ENCODE results near the gene PARD3. TPM values are rescaled to one million over a fixed set of nuclear protein-coding genes. Genes with fewer than 3 reads are reported as not detected.

Gene PARD3
- total and polyA plus RNA-seq, 8 donors = 25.6 to 54.5 (median 47.8) TPM

GRCh38 chr10:34384372-34384771 lies 430.7 kb downstream of the PARD3 start:
- Histone ChIP-seq H3K27ac (no peak overlapping the region), H3K27me3 (no peaks in the 10 kb centered on the region), H3K4me3 (no peak overlapping the region), H3K4me1 (no peaks in the 10 kb centered on the region), H3K36me3 (peaks cover 0 to 4% of the 10 kb centered on the region in 2 donors), H3K9me3 (no peaks in the 10 kb centered on the region)
- intact Hi-C loops (cut with DNase I) = no loop called here
- TF ChIP-seq, protein P1, sequence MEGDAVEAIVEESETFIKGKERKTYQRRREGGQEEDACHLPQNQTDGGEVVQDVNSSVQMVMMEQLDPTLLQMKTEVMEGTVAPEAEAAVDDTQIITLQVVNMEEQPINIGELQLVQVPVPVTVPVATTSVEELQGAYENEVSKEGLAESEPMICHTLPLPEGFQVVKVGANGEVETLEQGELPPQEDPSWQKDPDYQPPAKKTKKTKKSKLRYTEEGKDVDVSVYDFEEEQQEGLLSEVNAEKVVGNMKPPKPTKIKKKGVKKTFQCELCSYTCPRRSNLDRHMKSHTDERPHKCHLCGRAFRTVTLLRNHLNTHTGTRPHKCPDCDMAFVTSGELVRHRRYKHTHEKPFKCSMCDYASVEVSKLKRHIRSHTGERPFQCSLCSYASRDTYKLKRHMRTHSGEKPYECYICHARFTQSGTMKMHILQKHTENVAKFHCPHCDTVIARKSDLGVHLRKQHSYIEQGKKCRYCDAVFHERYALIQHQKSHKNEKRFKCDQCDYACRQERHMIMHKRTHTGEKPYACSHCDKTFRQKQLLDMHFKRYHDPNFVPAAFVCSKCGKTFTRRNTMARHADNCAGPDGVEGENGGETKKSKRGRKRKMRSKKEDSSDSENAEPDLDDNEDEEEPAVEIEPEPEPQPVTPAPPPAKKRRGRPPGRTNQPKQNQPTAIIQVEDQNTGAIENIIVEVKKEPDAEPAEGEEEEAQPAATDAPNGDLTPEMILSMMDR (IDR thresholded peaks at IDR 0.05) = no peak
- DNase-seq (no peak), ATAC-seq (no peak)

DNA sequence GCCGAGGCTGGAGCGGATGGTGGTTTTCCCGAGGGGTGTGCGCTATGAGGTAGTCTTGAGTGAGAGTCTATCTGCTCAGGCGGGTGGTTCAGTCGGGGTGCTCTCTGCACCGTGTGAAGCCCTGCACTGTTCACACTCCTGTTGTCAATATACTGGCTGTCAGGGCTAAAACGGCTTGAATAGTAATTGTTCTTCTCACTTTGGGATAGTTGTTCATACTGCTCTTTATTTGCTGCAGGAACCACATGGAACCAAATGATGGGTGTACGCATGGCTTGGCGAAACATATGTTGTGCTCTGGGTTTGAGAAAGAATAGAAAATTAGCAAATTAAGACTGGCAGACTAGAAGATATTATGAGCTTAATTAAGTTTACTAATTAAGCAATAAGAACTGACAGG lies 432.5 kb downstream of the PARD3 start:
- TF ChIP-seq, protein P1 (IDR thresholded peaks at IDR 0.05) = no peak
- Histone ChIP-seq H3K4me3 (no peak overlapping the region), H3K4me1 (no peaks in the 10 kb centered on the region), H3K27ac (no peak overlapping the region), H3K9me3 (no peaks in the 10 kb centered on the region), H3K36me3 (peaks cover 0 to 4% of the 10 kb centered on the region in 2 donors), H3K27me3 (no peaks in the 10 kb centered on the region)
- ATAC-seq (no peak), DNase-seq (no peak)
- intact Hi-C loops (cut with DNase I) = no loop called here

DNA sequence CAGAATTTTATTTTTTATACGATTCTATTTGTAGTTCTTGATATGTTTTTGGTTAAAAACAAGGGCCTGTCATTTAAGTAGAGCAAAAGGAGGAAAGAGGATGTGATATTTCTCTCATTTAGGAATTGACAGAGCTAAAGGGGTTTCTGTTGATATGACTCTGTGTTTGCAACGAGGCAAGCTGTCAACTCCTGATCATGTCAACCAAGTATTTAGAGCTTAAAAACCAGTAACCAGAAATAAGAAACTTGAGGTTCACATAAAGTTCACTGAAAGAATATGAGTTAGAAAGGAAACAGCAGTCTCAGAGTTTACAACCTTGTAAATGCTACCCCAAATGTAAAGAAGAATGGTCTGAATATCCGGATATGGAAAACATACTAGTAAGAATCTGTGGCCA lies 434.2 kb downstream of the PARD3 start:
- TF ChIP-seq, protein P1 (IDR thresholded peaks at IDR 0.05) = no peak
- DNase-seq (no peak), ATAC-seq (no peak)
- no peak overlapping the region for H3K27ac ChIP-seq
- no peaks in the 10 kb centered on the region for H3K9me3 ChIP-seq
- H3K27me3 ChIP-seq = no peaks in the 10 kb centered on the region
- peaks cover 0 to 4% of the 10 kb centered on the region in 2 donors for H3K36me3 ChIP-seq
- no peaks in the 10 kb centered on the region for H3K4me1 ChIP-seq
- intact Hi-C loops (cut with DNase I) = no loop called here
- H3K4me3 ChIP-seq = no peak overlapping the region

- intact Hi-C loops (cut with DNase I) = no loop called here
These were observed 436.8 kb downstream of the PARD3 start for GRCh38 chr10:34378297-34378696.

DNA sequence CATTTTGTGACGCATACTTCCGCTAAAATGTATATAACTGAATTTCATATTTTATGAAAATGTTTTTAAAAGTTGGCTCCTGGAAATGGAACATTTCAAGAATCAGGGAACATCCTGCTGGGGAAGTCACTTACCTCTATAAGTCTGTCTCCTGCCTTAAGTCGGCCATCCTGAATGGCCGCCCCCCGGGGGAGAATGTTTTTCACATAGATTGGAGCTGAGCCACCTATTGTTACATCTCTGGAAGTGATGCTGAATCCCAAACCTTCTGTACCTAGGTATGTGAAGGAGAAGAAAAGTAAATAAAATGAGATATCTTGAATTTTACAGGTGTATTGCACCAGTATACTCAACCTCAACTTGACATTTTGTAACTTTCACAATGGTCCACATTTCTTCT lies 437.3 kb downstream of the PARD3 start:
- no peak for ATAC-seq
- intact Hi-C loops (cut with DNase I) = no loop called here

More at GRCh38 chr10:34378297-34378696, 436.8 kb downstream of the PARD3 start:
- TF ChIP-seq, protein P1 (IDR thresholded peaks at IDR 0.05) = no peak
- Histone ChIP-seq H3K27ac (no peak overlapping the region), H3K9me3 (no peaks in the 10 kb centered on the region), H3K4me1 (no peaks in the 10 kb centered on the region), H3K36me3 (peaks cover 0 to 4% of the 10 kb centered on the region in 2 donors), H3K4me3 (no peak overlapping the region), H3K27me3 (no peaks in the 10 kb centered on the region)
- DNase-seq (no peak), ATAC-seq (no peak)

More for the DNA sequence above, 437.3 kb downstream of the PARD3 start:
- peaks cover 0 to 4% of the 10 kb centered on the region in 2 donors for H3K36me3 ChIP-seq
- no peak overlapping the region for H3K4me3 ChIP-seq
- no peaks in the 10 kb centered on the region for H3K27me3 ChIP-seq
- H3K9me3 ChIP-seq = no peaks in the 10 kb centered on the region
- TF ChIP-seq, protein P1 (IDR thresholded peaks at IDR 0.05) = no peak
- DNase-seq = no peak
- no peak overlapping the region for H3K27ac ChIP-seq
- H3K4me1 ChIP-seq = no peaks in the 10 kb centered on the region
